ENCODE measurements around the gene COL18A1. TPM values are rescaled to one million over a fixed set of nuclear protein-coding genes. Genes with fewer than 3 reads are reported as not detected.
"Not testable (repeated sequence)": the region's sequence is repeated elsewhere in the genome, so short reads cannot be mapped to it uniquely, and the experiment has no call there.

Gene COL18A1
- polyA plus RNA-seq, 1 of the 3 experiments (the other 2 are of a cell fraction): 118 TPM

DNA sequence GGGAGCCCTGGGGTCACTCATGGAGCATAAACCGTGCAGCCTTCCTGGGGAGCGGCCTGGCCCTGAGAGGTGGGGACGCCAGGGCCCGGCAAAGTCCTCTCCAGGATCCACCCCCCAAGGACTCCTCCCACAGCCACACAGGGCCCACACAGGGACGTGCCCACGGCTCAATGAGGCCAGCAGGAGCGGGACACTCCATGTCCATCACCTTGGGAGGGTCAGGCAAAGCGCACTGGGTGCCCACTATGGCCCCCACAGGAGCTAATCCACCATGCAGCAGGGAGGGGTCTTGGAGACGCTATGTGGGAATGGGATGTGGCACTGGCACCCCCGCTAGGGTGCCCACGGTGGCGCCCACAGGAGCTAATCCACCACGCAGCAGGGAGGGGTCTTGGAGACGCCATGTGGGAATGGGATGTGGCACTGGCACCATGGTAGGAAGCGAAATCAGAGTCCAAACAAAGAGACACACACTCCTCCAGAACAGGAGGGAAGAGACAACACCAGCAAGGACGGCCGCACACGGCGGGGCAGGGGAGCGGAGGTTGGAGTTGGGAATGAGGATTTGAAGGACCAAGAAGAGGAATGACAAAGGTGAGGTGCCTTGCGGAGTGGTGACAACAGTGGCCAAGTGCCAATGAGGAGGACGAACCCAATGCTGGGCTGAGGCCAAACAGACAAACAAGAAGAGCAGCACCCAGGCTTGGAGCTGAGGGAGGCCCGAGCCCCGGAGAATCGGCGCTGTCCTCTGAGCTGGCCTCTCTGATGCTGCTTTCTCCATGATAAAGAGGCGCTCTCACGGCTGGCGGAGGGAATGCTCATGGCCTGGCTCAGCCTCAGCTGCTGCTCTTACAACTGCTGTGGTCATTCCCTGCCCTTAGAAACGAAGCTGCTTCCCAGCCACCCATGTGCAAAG, 155.4 kb downstream of the COL18A1 start:
- Histone ChIP-seq H3K27me3 (ENCODE audit: insufficient read depth) (no peaks in the 10 kb centered on the region), H3K27ac (ENCODE audit: low read depth in 2 of 2, low read length in 1 of 2) (no peak overlapping the region), H3K9me2 (no peaks in the 10 kb centered on the region), H3K79me2 (ENCODE audit: insufficient read depth) (no peaks in the 10 kb centered on the region), H4K20me1 (ENCODE audit: insufficient read depth) (no peaks in the 10 kb centered on the region), H3F3A (replicated peaks; ENCODE audit: insufficient read depth) (peaks cover 6% of the 10 kb centered on the region), H3K9me3 (no peaks in the 10 kb centered on the region), H3K4me1 (ENCODE audit: control insufficient read depth in 1 of 2, insufficient read depth in 2 of 2, low read depth in 1 of 2, low read length in 1 of 2) (peaks cover 0 to 18% of the 10 kb centered on the region in 2 experiments; a peak in 1 of 4 replicates), H3K4me3 (ENCODE audit: low read depth in 2 of 2, low read length in 1 of 2) (no peak overlapping the region), H2AFZ (ENCODE audit: low read depth) (no peak overlapping the region), H3K9ac (no peak overlapping the region), H3K36me3 (replicated peaks in 1 of 2; ENCODE audit: control insufficient read depth in 1 of 2, insufficient read depth in 2 of 2, low read length in 1 of 2) (no peaks in the 10 kb centered on the region), H3K4me2 (no peak overlapping the region)
- WGBS (ENCODE audit: low lambda C conversion rate): 85% methylated on average over 22 of the region's 30 CpGs
- ChIA-PET CTCF (interaction anchor here (6.2 to 7.4 kb wide), 2 partner anchors 38 to 260 kb away, joined by 127 to 135 read pairs; no protein-coding TSS in a partner anchor), POLR2A (no interaction called here)
- TF ChIP-seq, protein P1, sequence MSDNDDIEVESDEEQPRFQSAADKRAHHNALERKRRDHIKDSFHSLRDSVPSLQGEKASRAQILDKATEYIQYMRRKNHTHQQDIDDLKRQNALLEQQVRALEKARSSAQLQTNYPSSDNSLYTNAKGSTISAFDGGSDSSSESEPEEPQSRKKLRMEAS (IDR thresholded peaks at IDR 0.05; ENCODE audit: low read depth): no peak
- TF ChIP-seq CHD2 (IDR thresholded peaks at IDR 0.05; ENCODE audit: low read length, partially characterized antibody): no peak
- TF ChIP-seq ELF1 (IDR thresholded peaks at IDR 0.05): no peak
- TF ChIP-seq, protein P2, sequence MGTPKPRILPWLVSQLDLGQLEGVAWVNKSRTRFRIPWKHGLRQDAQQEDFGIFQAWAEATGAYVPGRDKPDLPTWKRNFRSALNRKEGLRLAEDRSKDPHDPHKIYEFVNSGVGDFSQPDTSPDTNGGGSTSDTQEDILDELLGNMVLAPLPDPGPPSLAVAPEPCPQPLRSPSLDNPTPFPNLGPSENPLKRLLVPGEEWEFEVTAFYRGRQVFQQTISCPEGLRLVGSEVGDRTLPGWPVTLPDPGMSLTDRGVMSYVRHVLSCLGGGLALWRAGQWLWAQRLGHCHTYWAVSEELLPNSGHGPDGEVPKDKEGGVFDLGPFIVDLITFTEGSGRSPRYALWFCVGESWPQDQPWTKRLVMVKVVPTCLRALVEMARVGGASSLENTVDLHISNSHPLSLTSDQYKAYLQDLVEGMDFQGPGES (IDR thresholded peaks at IDR 0.05; ENCODE audit: low read depth, low read length): no peak
- TF ChIP-seq MXI1 (IDR thresholded peaks at IDR 0.05; ENCODE audit: low read depth, low read length): no peak
- TF ChIP-seq EZH2phosphoT487 (IDR thresholded peaks at IDR 0.05; ENCODE audit: borderline replicate concordance, low read depth): no peak
- TF ChIP-seq, protein P3, sequence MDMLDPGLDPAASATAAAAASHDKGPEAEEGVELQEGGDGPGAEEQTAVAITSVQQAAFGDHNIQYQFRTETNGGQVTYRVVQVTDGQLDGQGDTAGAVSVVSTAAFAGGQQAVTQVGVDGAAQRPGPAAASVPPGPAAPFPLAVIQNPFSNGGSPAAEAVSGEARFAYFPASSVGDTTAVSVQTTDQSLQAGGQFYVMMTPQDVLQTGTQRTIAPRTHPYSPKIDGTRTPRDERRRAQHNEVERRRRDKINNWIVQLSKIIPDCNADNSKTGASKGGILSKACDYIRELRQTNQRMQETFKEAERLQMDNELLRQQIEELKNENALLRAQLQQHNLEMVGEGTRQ (IDR thresholded peaks at IDR 0.05; ENCODE audit: borderline replicate concordance, low read depth, low read length): no peak
- no peak for DNase-seq

DNA sequence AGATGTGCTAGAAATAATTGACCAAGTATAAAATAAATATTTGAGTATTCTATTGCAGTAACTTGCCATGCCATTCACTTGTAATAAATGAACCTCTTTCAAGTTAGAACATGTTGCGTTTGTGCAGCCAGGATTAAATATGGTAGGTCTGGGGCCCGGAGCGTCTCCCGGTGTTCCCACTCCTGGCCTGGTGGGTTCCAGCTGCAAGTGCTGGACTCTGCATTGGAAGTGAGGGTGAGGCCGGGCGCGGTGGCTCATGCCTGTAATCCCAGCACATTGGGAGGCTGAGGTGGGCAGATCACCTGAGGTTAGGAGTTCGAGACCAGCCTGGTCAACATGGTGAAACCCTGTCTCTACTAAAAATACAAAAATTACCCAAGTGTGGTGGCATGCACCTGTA, 156.3 kb downstream of the COL18A1 start:
- H3F3A ChIP-seq (replicated peaks; ENCODE audit: insufficient read depth); H2AFZ ChIP-seq (ENCODE audit: low read depth); H4K20me1 ChIP-seq (ENCODE audit: insufficient read depth); H3K27ac ChIP-seq (ENCODE audit: low read depth in 2 of 2, low read length in 1 of 2); POLR2A ChIA-PET; H3K4me3 ChIP-seq (ENCODE audit: low read depth in 2 of 2, low read length in 1 of 2); H3K79me2 ChIP-seq (ENCODE audit: insufficient read depth); H3K9me3 ChIP-seq; H3K27me3 ChIP-seq (ENCODE audit: insufficient read depth); DNase-seq; H3K9me2 ChIP-seq; H3K4me2 ChIP-seq; H3K36me3 ChIP-seq (replicated peaks in 1 of 2; ENCODE audit: control insufficient read depth in 1 of 2, insufficient read depth in 2 of 2, low read length in 1 of 2); H3K9ac ChIP-seq: not testable (repeated sequence)
- WGBS (ENCODE audit: low lambda C conversion rate): 91% methylated on average over 8 of the region's 8 CpGs
- CTCF ChIA-PET: interaction anchor here (1.9 to 7.4 kb wide), 2 partner anchors 36 to 259 kb away, joined by 10 to 127 read pairs; no protein-coding TSS in a partner anchor
- peaks cover 0 to 14% of the 10 kb centered on the region in 2 experiments; a peak in 1 of 4 replicates for H3K4me1 ChIP-seq (ENCODE audit: control insufficient read depth in 1 of 2, insufficient read depth in 2 of 2, low read depth in 1 of 2, low read length in 1 of 2)
